ENCODE results near the gene ALKBH3. TPM values are rescaled to one million over a fixed set of nuclear protein-coding genes. Genes with fewer than 3 reads are reported as not detected.

Gene ALKBH3
- total RNA-seq, 2 experiments from 2014 or later: 43.7 to 49.1 TPM

DNA sequence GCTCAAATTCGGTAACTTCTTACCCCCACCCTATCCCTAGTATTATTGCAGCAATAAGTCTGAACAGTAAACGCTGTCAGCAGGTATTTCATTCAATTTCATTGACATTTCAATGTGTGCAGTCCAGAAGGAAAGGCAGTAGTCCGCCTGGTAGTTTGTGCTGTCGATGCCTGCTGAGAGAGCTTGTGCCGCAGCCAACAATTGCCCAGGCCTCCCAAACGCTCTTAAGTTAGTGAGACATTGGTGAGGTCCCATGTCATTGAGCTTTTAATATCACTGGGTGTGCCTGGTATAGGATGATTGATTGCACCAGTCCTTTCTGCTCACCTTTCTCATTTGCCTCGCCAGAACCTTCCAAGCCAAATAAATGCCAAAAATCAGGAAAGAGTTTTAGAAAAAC lies 28.1 kb downstream of the ALKBH3 start:
- H3K4me1 Mint-ChIP-seq (ENCODE audit: low read depth): peaks cover 4% of the 10 kb centered on the region
- H3K4me3 Mint-ChIP-seq: no peak overlapping the region
- ChIA-PET POLR2A (no interaction called here), CTCF (interaction anchor here (0.6 to 1.7 kb wide), 3 partner anchors 16 to 20 kb away, joined by 3 to 9 read pairs (median 3); no protein-coding TSS in a partner anchor)
- no peaks in the 10 kb centered on the region for H3K9me3 Mint-ChIP-seq (ENCODE audit: insufficient read depth)
- DNase-seq (no peak), ATAC-seq (no peak)
- no peaks in the 10 kb centered on the region for H3K27me3 Mint-ChIP-seq (ENCODE audit: low read depth)
- no peak overlapping the region for H3K27ac Mint-ChIP-seq
- H3K36me3 Mint-ChIP-seq (ENCODE audit: low read depth): peaks cover 38% of the 10 kb centered on the region

DNA sequence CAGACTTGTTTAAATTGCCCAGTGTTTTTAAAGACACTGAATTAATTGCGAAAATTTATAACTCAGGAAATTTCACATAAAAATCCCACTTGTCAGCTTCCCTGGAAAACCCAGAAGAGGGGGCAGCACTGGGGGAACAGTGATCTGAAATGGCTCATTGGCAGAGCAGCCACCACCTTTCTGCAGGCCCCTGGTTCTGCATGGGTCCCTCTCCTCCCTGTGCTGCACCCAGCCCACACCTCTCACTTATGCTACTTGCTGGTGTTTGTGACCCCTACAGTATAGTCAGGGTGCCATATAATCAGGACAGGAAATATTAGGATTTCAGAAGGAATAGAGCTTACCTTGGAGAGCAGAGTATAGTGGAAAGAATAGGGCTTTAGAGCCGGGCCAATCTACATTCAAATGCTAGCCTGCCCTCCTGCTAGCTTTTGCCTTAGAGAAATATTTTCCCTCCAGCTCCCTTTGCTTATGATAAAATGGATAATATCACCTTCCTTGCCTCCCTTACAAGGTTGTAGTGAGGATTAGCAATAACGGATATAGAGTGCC lies 33.3 kb downstream of the ALKBH3 start:
- no peak overlapping the region for H3K27ac Mint-ChIP-seq
- H3K9me3 Mint-ChIP-seq (ENCODE audit: insufficient read depth): no peaks in the 10 kb centered on the region
- H3K4me3 Mint-ChIP-seq: no peak overlapping the region
- no peaks in the 10 kb centered on the region for H3K4me1 Mint-ChIP-seq (ENCODE audit: low read depth)
- H3K27me3 Mint-ChIP-seq (ENCODE audit: low read depth): no peaks in the 10 kb centered on the region
- H3K36me3 Mint-ChIP-seq (ENCODE audit: low read depth): peaks cover 26% of the 10 kb centered on the region
- CTCF ChIA-PET: interaction anchor here (1.5 kb wide), 1 partner anchor 24 kb away, joined by 7 read pairs; no protein-coding TSS in a partner anchor
- ATAC-seq (no peak), DNase-seq (no peak)
- POLR2A ChIA-PET: no interaction called here

DNA sequence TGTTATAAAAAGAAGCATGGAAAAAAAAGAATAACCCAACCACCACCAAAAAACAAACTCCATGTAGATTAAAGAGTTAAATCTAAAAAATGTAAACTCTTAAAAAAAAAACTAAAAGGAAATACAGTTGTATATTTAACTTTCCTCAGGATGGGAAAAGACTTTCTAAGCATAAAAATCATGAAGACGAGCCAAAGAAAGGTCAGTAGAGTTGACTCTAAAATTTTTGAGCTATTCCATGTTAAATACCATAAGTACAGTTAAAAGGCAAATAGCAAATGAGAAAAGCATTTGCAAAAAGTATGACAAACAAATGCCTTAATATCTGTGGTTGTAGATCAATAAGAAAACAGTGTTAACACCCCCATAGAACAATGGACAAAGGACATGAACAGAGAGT lies 33.8 kb downstream of the ALKBH3 start:
- Mint-ChIP-seq H3K9me3 (ENCODE audit: insufficient read depth) (no peaks in the 10 kb centered on the region), H3K4me3 (no peak overlapping the region), H3K36me3 (ENCODE audit: low read depth) (peaks cover 29% of the 10 kb centered on the region), H3K4me1 (ENCODE audit: low read depth) (no peaks in the 10 kb centered on the region), H3K27ac (no peak overlapping the region), H3K27me3 (ENCODE audit: low read depth) (no peaks in the 10 kb centered on the region)
- no peak for ATAC-seq
- no peak for DNase-seq
- ChIA-PET POLR2A (no interaction called here), CTCF (interaction anchor here (1.5 kb wide), 1 partner anchor 25 kb away, joined by 7 read pairs; no protein-coding TSS in a partner anchor)

DNA sequence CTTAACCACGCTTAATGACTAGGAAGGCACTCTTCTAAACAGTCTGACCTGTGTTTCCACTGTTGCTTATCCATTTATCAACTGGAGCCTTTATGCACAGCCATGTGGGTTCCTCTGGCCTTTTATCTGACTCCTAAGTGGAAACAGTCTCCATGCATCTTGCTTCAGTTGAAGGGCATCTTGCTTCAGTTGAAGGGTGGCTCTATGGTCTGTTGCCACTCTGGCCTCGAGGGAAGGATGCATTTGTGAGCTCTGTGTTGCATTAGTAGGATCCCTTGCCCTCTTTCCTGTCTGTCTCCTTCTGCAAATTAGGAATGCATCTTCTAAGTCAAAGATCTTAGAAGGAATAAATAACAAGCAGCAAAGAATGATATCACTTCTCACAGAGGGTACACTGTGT lies 36.0 kb downstream of the ALKBH3 start:
- Mint-ChIP-seq H3K4me1 (ENCODE audit: low read depth) (peaks cover 5% of the 10 kb centered on the region), H3K9me3 (ENCODE audit: insufficient read depth) (no peaks in the 10 kb centered on the region), H3K4me3 (no peak overlapping the region), H3K36me3 (ENCODE audit: low read depth) (peaks cover 30% of the 10 kb centered on the region), H3K27me3 (ENCODE audit: low read depth) (no peaks in the 10 kb centered on the region), H3K27ac (no peak overlapping the region)
- POLR2A ChIA-PET: no interaction called here
- CTCF ChIA-PET: interaction anchor here (0.6 to 1.0 kb wide), 2 partner anchors 27 to 28 kb away, joined by 3 to 4 read pairs; no protein-coding TSS in a partner anchor
- no peak for ATAC-seq
- DNase-seq: no peak

GRCh38 chr11:43917851-43918250 lies 37.2 kb downstream of the ALKBH3 start:
- H3K4me1 Mint-ChIP-seq (ENCODE audit: low read depth): peaks cover 5% of the 10 kb centered on the region
- H3K9me3 Mint-ChIP-seq (ENCODE audit: insufficient read depth): no peaks in the 10 kb centered on the region
- H3K27ac Mint-ChIP-seq: no peak overlapping the region
- ATAC-seq: no peak
- peaks cover 30% of the 10 kb centered on the region for H3K36me3 Mint-ChIP-seq (ENCODE audit: low read depth)
- H3K4me3 Mint-ChIP-seq: no peak overlapping the region
- CTCF ChIA-PET: interaction anchor here (1.0 to 2.3 kb wide), 2 partner anchors 8 to 28 kb away, joined by 3 to 11 read pairs; no protein-coding TSS in a partner anchor
- DNase-seq: no peak
- H3K27me3 Mint-ChIP-seq (ENCODE audit: low read depth): no peaks in the 10 kb centered on the region
- POLR2A ChIA-PET: no interaction called here

GRCh38 chr11:43918662-43919061 lies 38.0 kb downstream of the ALKBH3 start:
- Mint-ChIP-seq H3K4me1 (ENCODE audit: low read depth) (peaks cover 5% of the 10 kb centered on the region), H3K4me3 (no peak overlapping the region), H3K27me3 (ENCODE audit: low read depth) (no peaks in the 10 kb centered on the region), H3K27ac (no peak overlapping the region), H3K36me3 (ENCODE audit: low read depth) (peaks cover 27% of the 10 kb centered on the region), H3K9me3 (ENCODE audit: insufficient read depth) (no peaks in the 10 kb centered on the region)
- ChIA-PET POLR2A (no interaction called here), CTCF (interaction anchor here (0.9 to 2.3 kb wide), 3 partner anchors 9 to 29 kb away, joined by 3 to 11 read pairs (median 3); no protein-coding TSS in a partner anchor)
- no peak for DNase-seq
- ATAC-seq: no peak

DNA sequence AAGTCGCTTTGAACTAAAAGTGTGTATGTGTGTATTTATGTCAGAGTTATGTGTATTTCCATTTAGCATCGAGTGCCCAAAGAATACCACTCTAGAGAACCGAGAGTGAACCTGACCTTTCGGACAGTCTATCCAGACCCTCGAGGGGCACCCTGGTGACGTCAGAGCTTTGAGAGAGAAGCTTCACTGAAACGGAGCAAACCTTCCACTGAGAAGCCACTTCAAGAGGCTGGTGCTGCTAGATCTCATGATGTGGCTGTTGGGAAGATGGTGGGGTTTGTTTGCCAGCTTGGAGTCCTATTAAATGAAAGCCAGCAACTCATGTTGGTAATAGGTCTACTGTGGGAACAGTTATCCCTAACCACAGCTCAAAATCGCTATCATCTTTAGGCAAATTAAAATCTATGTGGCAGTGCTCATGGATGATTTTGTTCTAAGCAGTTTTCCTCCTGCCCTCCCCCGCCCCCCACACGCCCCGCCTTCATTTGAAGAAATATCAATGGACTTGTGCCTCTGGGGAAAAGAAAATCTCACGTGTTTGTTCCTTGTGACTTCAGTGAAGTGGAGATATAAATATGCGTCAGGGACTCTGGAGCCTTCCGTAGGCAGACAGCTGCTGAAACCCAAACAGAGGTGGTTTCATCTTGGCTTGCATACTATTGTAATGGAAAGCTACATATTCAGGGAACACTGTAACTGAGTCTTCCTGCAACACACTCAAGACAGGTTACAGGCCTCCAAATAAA lies 39.4 kb downstream of the ALKBH3 start:
- H3K4me1 Mint-ChIP-seq (ENCODE audit: low read depth): peaks cover 5% of the 10 kb centered on the region
- no peaks in the 10 kb centered on the region for H3K27me3 Mint-ChIP-seq (ENCODE audit: low read depth)
- H3K9me3 Mint-ChIP-seq (ENCODE audit: insufficient read depth): no peaks in the 10 kb centered on the region
- H3K4me3 Mint-ChIP-seq: no peak overlapping the region
- no peak for ATAC-seq
- ChIA-PET CTCF (interaction anchor here (2.3 kb wide), 1 partner anchor 30 kb away, joined by 11 read pairs; no protein-coding TSS in a partner anchor), POLR2A (no interaction called here)
- no peak overlapping the region for H3K27ac Mint-ChIP-seq
- no peak for DNase-seq
- peaks cover 22% of the 10 kb centered on the region for H3K36me3 Mint-ChIP-seq (ENCODE audit: low read depth)

DNA sequence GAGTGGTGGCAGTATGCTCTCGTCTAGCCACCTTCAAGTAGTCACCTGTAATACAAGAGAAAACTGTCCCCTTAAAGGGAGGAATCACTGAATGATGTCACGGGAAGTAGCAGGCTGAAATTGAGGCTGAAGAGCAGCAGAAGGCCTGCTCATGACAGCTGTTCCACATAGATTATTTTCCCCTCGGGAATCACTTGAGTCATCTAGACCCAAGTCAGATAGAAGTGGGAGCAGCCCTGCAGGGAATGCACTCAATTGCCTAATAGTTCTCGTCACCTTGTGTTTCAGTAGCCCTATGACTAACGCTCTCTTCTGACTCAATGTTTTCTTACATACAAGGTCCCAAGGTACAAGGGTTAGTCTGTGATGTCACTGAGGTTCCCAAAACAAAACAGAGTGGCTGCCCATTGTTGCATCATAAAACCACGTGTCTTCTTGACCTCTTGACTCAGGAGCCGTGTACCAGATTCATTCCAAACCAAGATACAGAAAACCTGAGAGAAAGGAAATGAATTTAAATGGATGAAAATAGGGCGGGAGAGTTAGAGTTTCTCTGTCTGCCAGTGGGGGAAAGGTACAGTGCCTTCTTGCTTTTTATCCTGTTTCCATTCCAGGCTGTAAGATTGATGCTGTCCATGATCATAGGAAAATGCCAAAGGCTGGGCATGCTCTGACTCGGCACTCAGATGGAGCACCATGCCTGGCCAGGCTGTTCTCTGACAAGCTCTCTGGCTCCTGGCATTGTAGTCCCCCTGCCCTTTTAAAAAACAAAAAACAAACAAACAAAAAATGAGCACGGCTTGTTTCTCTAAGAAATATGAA lies 40.2 kb downstream of the ALKBH3 start:
- DNase-seq (no peak), ATAC-seq (no peak)
- Mint-ChIP-seq H3K36me3 (ENCODE audit: low read depth) (peaks cover 21% of the 10 kb centered on the region), H3K27ac (no peak overlapping the region), H3K4me3 (no peak overlapping the region), H3K4me1 (ENCODE audit: low read depth) (peaks cover 5% of the 10 kb centered on the region), H3K27me3 (ENCODE audit: low read depth) (no peaks in the 10 kb centered on the region), H3K9me3 (ENCODE audit: insufficient read depth) (no peaks in the 10 kb centered on the region)
- CTCF ChIA-PET: no interaction called here
- POLR2A ChIA-PET: no interaction called here

GRCh38 chr11:43921561-43922294 lies 41.1 kb downstream of the ALKBH3 start:
- Mint-ChIP-seq H3K9me3 (ENCODE audit: insufficient read depth) (no peaks in the 10 kb centered on the region), H3K36me3 (ENCODE audit: low read depth) (peaks cover 21% of the 10 kb centered on the region), H3K4me3 (no peak overlapping the region), H3K27ac (no peak overlapping the region), H3K4me1 (ENCODE audit: low read depth) (peaks cover 5% of the 10 kb centered on the region), H3K27me3 (ENCODE audit: low read depth) (no peaks in the 10 kb centered on the region)
- ATAC-seq: no peak
- no peak for DNase-seq
- POLR2A ChIA-PET: no interaction called here
- CTCF ChIA-PET: interaction anchor here (1.3 kb wide), 1 partner anchor 18 kb away, joined by 3 read pairs; no protein-coding TSS in a partner anchor

GRCh38 chr11:43922295-43922648 lies 41.6 kb downstream of the ALKBH3 start:
- H3K27me3 Mint-ChIP-seq (ENCODE audit: low read depth): no peaks in the 10 kb centered on the region
- peaks cover 21% of the 10 kb centered on the region for H3K36me3 Mint-ChIP-seq (ENCODE audit: low read depth)
- H3K4me1 Mint-ChIP-seq (ENCODE audit: low read depth): peaks cover 5% of the 10 kb centered on the region
- ChIA-PET CTCF (interaction anchor here (1.3 kb wide), 1 partner anchor 19 kb away, joined by 3 read pairs; no protein-coding TSS in a partner anchor), POLR2A (no interaction called here)
- ATAC-seq: no peak
- no peak for DNase-seq
- H3K4me3 Mint-ChIP-seq: no peak overlapping the region
- H3K9me3 Mint-ChIP-seq (ENCODE audit: insufficient read depth): no peaks in the 10 kb centered on the region
- H3K27ac Mint-ChIP-seq: no peak overlapping the region

GRCh38 chr11:43922744-43923405 lies 42.2 kb downstream of the ALKBH3 start:
- Mint-ChIP-seq H3K4me1 (ENCODE audit: low read depth) (peaks cover 5% of the 10 kb centered on the region), H3K27ac (no peak overlapping the region), H3K4me3 (no peak overlapping the region), H3K9me3 (ENCODE audit: insufficient read depth) (no peaks in the 10 kb centered on the region), H3K36me3 (ENCODE audit: low read depth) (peaks cover 21% of the 10 kb centered on the region), H3K27me3 (ENCODE audit: low read depth) (no peaks in the 10 kb centered on the region)
- DNase-seq (no peak), ATAC-seq (no peak)
- ChIA-PET CTCF (interaction anchor here (0.6 to 1.3 kb wide), 2 partner anchors 19 to 20 kb away, joined by 3 read pairs; partner anchors contain the start of gene C11orf96), POLR2A (no interaction called here)

Data from activated CD8-positive, alpha-beta T cell treated with anti-CD3 and anti-CD28 coated beads, Interleukin-2, amount 10 ng/mL, durations not matched to agents 7 days and 5 days (primary cell).